Measurements from ENCODE around the gene TCEAL9.

TCEAL9 gene

DNA sequence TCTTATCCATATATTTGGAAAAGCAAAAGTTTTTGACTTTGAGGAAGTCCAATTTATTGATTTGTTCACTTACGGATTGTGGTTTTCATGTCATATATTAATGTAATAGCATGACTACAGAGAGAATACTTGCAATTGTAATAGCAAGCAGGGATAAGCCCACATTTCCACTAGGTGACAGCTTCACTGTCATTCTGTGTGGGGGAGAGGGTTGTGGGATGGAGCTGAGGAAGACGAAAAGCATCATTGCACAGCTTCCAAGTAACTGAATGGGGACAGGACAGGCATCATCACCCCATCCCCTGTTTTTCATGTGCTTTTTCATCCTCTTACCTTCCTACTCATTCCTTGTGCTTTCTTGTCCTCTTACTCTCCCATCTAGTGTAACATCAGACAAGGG, 51.5 kb downstream of the TCEAL9 start:
- TF ChIP-seq, protein P1, sequence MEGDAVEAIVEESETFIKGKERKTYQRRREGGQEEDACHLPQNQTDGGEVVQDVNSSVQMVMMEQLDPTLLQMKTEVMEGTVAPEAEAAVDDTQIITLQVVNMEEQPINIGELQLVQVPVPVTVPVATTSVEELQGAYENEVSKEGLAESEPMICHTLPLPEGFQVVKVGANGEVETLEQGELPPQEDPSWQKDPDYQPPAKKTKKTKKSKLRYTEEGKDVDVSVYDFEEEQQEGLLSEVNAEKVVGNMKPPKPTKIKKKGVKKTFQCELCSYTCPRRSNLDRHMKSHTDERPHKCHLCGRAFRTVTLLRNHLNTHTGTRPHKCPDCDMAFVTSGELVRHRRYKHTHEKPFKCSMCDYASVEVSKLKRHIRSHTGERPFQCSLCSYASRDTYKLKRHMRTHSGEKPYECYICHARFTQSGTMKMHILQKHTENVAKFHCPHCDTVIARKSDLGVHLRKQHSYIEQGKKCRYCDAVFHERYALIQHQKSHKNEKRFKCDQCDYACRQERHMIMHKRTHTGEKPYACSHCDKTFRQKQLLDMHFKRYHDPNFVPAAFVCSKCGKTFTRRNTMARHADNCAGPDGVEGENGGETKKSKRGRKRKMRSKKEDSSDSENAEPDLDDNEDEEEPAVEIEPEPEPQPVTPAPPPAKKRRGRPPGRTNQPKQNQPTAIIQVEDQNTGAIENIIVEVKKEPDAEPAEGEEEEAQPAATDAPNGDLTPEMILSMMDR (IDR thresholded peaks at IDR 0.05; ENCODE audit: borderline replicate concordance, control extremely low read depth, extremely low read depth, insufficient read depth, missing control alignments) = no peak
- in situ Hi-C loops (cut with MboI; ENCODE audit: low sequenced_read_pairs, unreplicated experiment) = no loop called here
- no peak for DNase-seq (ENCODE audit: low spot score)

Data from GM13976 (cell line).